Smooth muscle cell (in vitro differentiated cells): Measurements from ENCODE around the gene ITGB4. TPM values are rescaled to one million over a fixed set of nuclear protein-coding genes. Genes with fewer than 3 reads are reported as not detected.

Experiments used
- DNase-seq: peaks from one replicate; lab custom pipeline; 2025; ENCODE audit not compliant: unreplicated experiment; lab: John Stamatoyannopoulos, UW
- H2AFZ ChIP-seq: fragments of 200-600 bp; sonication (generic); 2 replicates; pipeline ENCODE4 v1.6.0; 2016; ENCODE audit warnings: antibody characterized with exemption, low read depth, mild to moderate bottlenecking
- H3F3A ChIP-seq: fragments of 200-600 bp; sonication (generic); 2 replicates; pipeline ENCODE4 v1.6.0; 2017; ENCODE audit warnings: antibody characterized with exemption, low read depth
- H3K27ac ChIP-seq: fragments of 200-600 bp; sonication (generic); 2 replicates; pipeline ENCODE4 v1.5.1; 2016; ENCODE audit warnings: low read depth, mild to moderate bottlenecking
- H3K27me3 ChIP-seq: fragments of 200-600 bp; sonication (generic); 2 replicates; pipeline ENCODE4 v1.6.1; 2016; ENCODE audit warnings: low read depth, mild to moderate bottlenecking
- H3K36me3 ChIP-seq: fragments of 200-600 bp; sonication (generic); 2 replicates; pipeline ENCODE4 v1.5.1; 2016; ENCODE audit warnings: low read depth
- H3K4me1 ChIP-seq: fragments of 200-600 bp; sonication (generic); 2 replicates; pipeline ENCODE4 v1.5.1; 2016; ENCODE audit warnings: low read depth
- H3K4me2 ChIP-seq: fragments of 200-600 bp; sonication (generic); 2 replicates; pipeline ENCODE4 v1.6.0; 2016; ENCODE audit warnings: mild to moderate bottlenecking
- H3K4me3 ChIP-seq: fragments of 200-600 bp; sonication (generic); 2 replicates; pipeline ENCODE4 v1.5.1; 2016; ENCODE audit warnings: mild to moderate bottlenecking
- H3K79me2 ChIP-seq: fragments of 200-600 bp; sonication (generic); 2 replicates; pipeline ENCODE4 v1.6.0; 2016; ENCODE audit warnings: low read depth, mild to moderate bottlenecking
- H3K9ac ChIP-seq: fragments of 200-600 bp; sonication (generic); 2 replicates; pipeline ENCODE4 v1.6.0; 2016; ENCODE audit warnings: low read depth
- H3K9me3 ChIP-seq: fragments of 200-600 bp; sonication (generic); replicated peaks from 2 replicates; pipeline ENCODE4 v1.5.1; 2016; ENCODE audit warnings: low read depth
- H4K20me1 ChIP-seq: fragments of 200-600 bp; sonication (generic); 2 replicates; pipeline ENCODE4 v1.6.0; 2016; ENCODE audit warnings: low read depth
- CTCF ChIP-seq: fragments of 200-600 bp; sonication (generic); IDR thresholded peaks from 2 replicates; pipeline ENCODE4 v1.5.1; 2017; ENCODE audit warnings: borderline replicate concordance, mild to moderate bottlenecking, antibody characterized with exemption; ENCODE audit not compliant: insufficient read depth, poor library complexity, severe bottlenecking
- WGBS: methylation state at CpG from one replicate; pipeline ENCODE4 v1.1.7; 2016; ENCODE audit warnings: low lambda C conversion rate; 5-methylcytosine and 5-hydroxymethylcytosine counted together
- polyA plus RNA-seq: library from polyadenylated mRNA; unstranded; fragments of >200 nt; fragmentation: Nextera tagmentation; extraction: Ambion mirVana; gene quantifications from 2 replicates; pipeline ENCODE4 v1.2.1, GENCODE V29; 2016
- total RNA-seq: library from RNA; depleted of rRNA; stranded (reverse); fragments of >200 nt; gene quantifications from 2 replicates; pipeline ENCODE4 v1.2.3, GENCODE V29; 2014

The ITGB4 gene
- total and polyA plus RNA-seq, 2 experiments from 2014 or later: 47.2 to 83.8 TPM

- H3K4me2 ChIP-seq: no peak overlapping the region
- H3K4me1 ChIP-seq: no peaks in the 10 kb centered on the region
- H3F3A ChIP-seq: no peaks in the 10 kb centered on the region
- H4K20me1 ChIP-seq: peaks cover 21% of the 10 kb centered on the region
- H3K27me3 ChIP-seq: no peaks in the 10 kb centered on the region
- DNase-seq: no peak
- H3K27ac ChIP-seq: no peak overlapping the region
- no peak overlapping the region for H3K4me3 ChIP-seq
- H3K9ac ChIP-seq: no peak overlapping the region
- no peaks in the 10 kb centered on the region for H3K79me2 ChIP-seq
- H3K9me3 ChIP-seq: no peaks in the 10 kb centered on the region
- no peak overlapping the region for H2AFZ ChIP-seq
- H3K36me3 ChIP-seq: no peaks in the 10 kb centered on the region
- WGBS: 94% methylated on average over 25 of the region's 26 CpGs
- TF ChIP-seq CTCF: no peak
Observed at GRCh38 chr17:75736173-75736835, 15.0 kb downstream of the ITGB4 start.

- Histone ChIP-seq H3K79me2 (no peaks in the 10 kb centered on the region), H3K4me1 (no peaks in the 10 kb centered on the region), H3K27me3 (no peaks in the 10 kb centered on the region), H3K36me3 (no peaks in the 10 kb centered on the region), H3K4me3 (no peak overlapping the region), H3K9ac (no peak overlapping the region), H3K27ac (no peak overlapping the region), H2AFZ (no peak overlapping the region), H4K20me1 (peaks cover 14% of the 10 kb centered on the region), H3K4me2 (no peak overlapping the region), H3F3A (no peaks in the 10 kb centered on the region), H3K9me3 (no peaks in the 10 kb centered on the region)
- TF ChIP-seq CTCF: no peak
- WGBS: 85% methylated on average over 14 of the region's 20 CpGs
- no peak for DNase-seq
Observed at GRCh38 chr17:75737133-75737962, 16.1 kb downstream of the ITGB4 start.

GRCh38 chr17:75738218-75738802 lies 17.1 kb downstream of the ITGB4 start:
- WGBS: 77% methylated on average over 14 of the region's 14 CpGs
- no peak overlapping the region for H3K9ac ChIP-seq
- H3K4me2 ChIP-seq: no peak overlapping the region
- peaks cover 10% of the 10 kb centered on the region for H4K20me1 ChIP-seq
- no peaks in the 10 kb centered on the region for H3K36me3 ChIP-seq
- H3K27me3 ChIP-seq: no peaks in the 10 kb centered on the region
- H3K4me1 ChIP-seq: no peaks in the 10 kb centered on the region
- no peaks in the 10 kb centered on the region for H3K9me3 ChIP-seq
- H3K79me2 ChIP-seq: no peaks in the 10 kb centered on the region
- TF ChIP-seq CTCF: no peak
- H3K4me3 ChIP-seq: no peak overlapping the region
- H2AFZ ChIP-seq: no peak overlapping the region
- no peak overlapping the region for H3K27ac ChIP-seq
- no peak for DNase-seq
- H3F3A ChIP-seq: no peaks in the 10 kb centered on the region
